Activated CD4-positive, CD25-positive, alpha-beta regulatory T cell (primary cell): ENCODE measurements around the gene AZU1.
"Not testable (repeated sequence)": the region's sequence is repeated elsewhere in the genome, so short reads cannot be mapped to it uniquely, and the experiment has no call there.

Experiments
- DNase-seq, 4 experiments: peaks; one replicate each; lab custom pipeline; 2025; lab: John Stamatoyannopoulos, UW

AZU1 gene

GRCh38 chr19:810883-811489, 16.7 kb upstream of the AZU1 start:
- no peak for DNase-seq

GRCh38 chr19:811506-812048, 16.1 kb upstream of the AZU1 start:
- DNase-seq, result no peak

DNA sequence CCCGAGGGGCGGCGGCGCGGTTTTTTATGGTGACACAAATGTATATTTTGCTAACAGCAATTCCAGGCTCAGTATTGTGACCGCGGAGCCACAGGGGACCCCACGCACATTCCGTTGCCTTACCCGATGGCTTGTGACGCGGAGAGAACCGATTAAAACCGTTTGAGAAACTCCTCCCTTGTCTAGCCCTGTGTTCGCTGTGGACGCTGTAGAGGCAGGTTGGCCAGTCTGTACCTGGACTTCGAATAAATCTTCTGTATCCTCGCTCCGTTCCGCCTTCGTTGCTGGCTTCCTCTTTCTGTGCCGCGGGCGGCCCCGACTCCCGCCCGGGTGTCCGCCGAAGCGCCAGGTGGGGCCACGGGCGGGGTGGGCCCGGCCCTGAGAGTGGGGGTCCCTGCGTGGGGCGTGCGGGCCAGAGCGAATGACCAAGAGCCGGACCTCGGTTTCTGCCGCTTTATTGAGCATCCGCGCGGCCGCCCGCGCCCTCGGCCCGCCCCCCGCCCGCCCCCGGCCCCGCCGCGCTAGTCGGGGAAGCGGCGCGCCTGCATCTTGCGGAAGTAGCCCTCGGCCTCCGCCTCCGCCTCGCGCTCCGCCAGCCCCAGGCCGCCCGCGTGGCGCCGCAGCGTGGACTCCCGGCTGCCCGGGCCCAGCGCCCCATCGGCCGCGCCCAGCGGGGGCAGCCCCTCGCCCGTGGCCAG, 15.4 kb upstream of the AZU1 start:
- DNase-seq, result no peak

DNA sequence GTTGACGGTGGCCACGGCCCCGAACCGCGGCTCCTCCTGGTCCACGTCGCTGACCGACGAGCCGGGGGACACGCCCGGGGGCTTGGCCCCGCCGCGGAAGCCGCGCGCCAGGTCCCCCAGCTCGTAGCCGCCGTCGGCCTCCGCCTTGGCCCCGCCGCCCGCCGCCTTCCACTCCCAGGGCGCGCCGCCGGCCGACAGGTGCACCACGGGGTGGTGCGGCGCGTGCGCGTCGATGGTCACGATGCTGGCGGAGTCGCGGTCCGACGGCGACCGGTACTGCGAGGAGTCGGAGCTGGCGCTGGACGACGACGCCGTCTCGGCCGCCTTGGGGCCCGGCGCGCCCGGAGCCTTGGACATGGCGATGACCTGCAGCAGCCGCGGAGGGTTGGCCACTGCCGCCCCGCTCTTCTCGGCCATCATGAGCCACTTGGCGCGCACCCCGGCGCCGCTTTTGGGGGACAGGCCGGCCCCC, 14.9 kb upstream of the AZU1 start:
- DNase-seq, result no peak

DNA sequence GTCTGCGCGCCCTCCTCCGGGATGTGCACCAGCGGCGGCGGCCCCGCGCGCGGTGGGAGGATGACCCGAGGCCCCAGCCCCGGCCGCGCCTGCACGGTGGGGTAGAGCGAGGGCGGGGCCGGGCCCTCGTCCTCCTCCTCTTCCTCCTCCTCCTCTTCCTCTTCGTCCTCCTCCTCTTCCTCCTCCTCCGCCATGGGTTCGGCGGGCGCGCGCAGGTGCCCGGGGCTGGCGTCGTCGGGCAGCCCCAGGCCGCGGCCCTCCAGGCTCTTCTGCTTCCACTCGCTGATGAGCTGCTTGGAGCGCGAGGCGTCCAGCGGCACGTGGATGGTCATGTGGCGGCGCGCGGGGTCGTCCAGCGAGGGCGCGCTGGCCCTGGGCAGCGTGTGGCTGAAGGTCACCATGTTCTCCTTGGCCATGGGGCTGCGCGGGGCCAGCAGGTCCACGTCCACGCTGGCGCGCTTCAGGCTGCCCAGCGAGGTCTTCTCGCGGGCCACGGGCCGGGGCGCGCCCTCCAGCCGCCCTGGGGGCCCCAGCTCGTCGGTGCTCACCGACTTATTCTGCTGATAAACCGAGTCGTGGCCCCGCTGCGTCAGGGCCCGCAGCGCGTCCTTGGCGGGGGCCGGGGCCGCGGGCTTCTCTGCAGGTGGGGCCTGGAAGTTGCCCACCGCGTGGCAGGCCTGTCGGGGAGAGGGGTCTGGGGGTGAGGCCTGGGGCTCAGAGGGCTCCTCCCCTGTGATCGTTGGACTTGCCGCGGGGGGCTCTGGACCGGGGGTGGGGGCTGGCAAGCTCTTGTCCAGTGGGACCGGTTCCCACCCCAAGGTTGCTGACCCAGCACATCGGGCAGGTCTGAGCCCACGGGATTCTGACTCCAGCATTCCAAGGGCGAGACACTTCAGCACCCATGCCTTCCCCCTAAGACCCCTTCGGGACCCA, 14.2 kb upstream of the AZU1 start:
- DNase-seq, result no peak

- DNase-seq, result no peak
Measured at GRCh38 chr19:814152-815078, 13.2 kb upstream of the AZU1 start.

DNA sequence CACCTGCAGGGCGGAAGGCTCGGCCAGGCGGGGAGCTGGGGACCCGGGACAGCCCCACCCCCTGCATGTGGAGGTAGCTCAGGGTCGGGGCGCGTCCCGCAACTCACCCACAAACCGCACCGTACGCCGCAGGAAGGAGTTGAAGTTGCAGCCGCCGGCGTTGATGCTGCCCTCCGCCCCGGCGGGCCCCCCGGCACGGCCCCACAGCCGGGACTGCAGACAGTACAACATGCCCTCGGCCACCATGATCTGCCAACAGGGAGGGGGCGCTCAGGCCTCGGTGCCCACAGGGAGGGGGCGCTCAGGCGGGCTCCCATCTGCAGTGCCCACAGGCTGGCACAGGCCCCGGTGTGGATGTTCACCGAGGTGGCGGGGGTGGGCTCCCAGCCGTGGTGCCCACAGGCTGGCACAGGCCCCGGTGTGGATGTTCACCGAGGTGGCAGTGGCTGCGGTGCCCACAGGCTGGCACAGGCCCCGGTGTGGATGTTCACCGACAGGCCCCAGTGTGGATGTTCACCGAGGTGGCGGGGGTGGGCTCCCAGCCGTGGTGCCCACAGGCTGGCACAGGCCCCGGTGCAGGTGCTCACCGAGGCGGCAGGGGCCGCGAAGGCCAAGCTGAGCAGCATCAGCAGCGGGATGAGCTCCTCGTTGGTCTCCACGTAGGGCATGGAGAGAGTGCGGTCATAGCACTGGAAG, 12.4 kb upstream of the AZU1 start:
- no peak for DNase-seq

GRCh38 chr19:815775-816499, 11.7 kb upstream of the AZU1 start:
- no peak for DNase-seq

DNA sequence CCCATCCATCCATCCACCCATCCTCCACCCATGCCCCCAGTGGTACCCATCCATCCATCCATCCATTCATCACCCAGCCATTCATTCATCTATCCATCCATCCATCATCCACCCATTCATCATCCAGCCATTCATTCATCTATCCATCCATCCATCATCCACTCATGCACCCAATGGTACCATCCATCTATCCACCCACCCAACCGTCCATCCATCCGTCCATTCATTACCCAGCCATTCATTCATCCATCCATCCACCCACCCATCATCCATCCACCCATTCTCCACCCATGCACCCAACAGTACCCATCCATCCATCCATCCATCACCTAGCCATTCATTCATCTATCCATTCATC, 11.2 kb upstream of the AZU1 start:
- no peak for DNase-seq

DNA sequence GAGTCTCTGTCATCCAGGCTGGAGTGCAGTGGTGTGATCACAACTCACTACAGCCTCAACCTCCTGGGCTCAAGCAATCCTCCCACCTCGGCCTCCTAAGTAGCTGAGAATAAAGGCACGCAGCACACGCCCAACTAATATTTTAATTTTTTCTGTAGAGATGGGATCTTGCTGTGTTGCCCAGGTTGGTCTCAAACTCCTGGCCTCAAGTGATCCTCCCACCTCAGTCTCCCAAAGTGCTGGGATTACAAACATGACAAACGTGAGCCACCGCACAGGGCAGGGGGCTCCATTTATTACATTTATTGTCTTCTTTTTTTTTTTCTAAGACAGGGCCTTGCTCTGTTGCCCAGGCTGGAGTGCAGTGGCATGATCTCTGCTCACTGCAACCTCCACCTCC, 7.4 kb upstream of the AZU1 start:
- not testable (repeated sequence) for DNase-seq

DNA sequence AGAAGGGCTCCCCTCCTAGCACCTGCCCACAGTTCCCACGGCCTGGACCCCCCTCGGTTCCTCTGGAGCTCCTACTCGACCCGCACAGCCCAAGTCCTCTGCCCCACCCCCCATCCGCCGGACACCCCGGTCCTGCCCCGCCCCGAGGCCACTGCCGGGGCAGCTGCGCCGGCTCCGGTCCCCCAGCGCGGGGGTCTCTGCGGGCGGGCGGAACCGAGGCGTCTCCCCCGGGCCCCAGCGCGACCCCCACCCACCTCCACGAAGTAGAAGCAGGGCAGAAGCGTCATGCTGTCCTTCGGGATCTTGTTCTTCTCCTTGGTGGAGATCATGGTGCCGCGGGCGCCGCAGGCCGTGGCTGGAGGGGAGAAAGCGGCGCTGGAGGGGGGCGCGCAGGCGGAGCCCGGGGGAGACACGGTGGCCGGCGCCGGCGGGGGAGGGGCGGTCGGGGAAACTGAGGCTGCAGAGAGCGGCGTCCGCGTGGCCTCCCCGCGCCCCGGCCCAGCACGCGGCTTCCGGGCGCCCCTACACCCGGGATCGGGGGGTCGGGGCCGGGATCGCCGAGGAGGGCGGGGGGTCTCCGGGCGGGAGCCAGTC, 6.3 kb upstream of the AZU1 start:
- no peak for DNase-seq

GRCh38 chr19:821825-822503, 5.7 kb upstream of the AZU1 start, which contains the start of gene PLPPR3:
Gene PLPPR3, minus strand, starts transcription at chr19:821955. Its CDS starts 396 bp downstream, at chr19:821559.
- no peak for DNase-seq

DNA sequence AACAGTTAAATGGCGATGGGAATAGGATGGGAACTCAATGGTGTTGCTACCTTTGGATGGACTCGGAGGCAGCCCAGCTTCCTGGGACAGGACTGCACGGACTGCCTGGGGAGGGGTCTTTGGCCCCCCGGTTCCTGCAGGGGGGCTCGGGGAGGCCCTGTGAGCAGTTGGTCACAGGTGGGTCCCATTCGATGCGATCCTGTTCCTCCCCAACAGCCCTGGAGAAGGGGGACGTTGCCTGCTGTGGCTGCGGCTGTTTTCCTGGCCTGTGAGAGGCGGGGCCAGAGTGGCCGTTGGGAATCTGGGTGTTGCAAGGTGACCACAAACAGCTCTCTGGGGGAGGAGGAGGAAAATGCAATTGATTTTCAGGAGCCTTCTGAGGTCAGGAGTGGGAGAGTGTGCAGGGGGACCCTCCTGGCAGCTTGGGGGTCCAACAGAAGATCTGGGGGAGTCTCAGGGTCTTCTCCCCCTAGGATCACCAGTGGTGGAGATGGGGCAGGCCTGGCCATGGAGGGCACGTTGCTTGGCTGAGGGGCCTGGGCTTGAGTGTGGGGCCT, 4.0 kb upstream of the AZU1 start:
- no peak for DNase-seq

GRCh38 chr19:824885-825284, 2.8 kb upstream of the AZU1 start:
- no peak for DNase-seq

- no peak for DNase-seq
Measured at GRCh38 chr19:825897-826644, 1.6 kb upstream of the AZU1 start.

DNA sequence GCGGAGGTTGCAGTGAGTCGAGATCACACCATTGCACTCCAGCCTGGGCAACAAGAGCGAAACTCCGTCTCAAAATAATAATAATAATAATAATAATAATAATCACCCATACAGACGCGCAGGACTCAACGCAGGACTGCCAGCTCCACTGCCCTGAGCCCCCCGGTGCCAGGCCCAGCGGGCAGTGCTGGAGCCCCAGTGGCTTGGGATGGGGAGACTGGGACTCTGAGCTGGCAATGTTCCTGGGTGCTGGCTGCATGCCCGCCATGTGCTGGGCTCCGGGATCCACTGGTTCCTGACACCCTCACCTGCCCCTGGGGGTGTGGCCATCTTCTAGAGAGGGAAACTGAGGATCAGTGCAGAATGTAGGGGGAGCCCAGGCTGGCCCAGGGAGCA, 325 bp upstream of the AZU1 start:
- no peak for DNase-seq

DNA sequence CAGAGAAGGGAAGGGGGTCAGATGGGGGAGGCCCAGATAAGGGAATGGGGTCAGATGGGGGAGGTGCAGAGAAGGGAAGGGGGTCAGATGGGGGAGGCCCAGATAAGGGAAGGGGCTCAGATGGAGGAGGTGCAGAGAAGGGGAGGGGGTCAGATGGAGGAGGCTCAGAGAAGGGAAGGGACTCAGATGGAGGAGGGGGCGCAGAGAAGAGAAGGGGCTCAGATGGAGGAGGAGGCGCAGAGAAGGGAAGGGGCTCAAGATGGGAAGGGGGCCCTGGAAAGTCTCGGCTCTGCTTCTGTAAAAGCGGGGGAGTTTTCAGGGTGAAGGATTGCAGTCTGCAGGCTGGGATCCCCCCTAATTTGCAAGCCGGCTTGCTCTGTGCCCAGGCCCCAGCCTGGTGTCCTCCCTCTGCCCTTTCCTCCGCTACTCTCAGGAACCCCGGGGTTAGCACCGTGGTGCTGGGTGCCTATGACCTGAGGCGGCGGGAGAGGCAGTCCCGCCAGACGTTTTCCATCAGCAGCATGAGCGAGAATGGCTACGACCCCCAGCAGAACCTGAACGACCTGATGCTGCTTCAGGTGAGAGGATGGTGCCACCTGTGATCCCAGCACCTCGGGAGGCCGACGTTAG, 1.6 kb downstream of the AZU1 start:
- no peak for DNase-seq
